Measurements from ENCODE around the gene CD48.

CD48 gene

GRCh38 chr1:160682983-160683865 is 28.4 kb downstream of the CD48 start:
- DNase-seq (ENCODE audit: extremely low read depth, low read depth) = no peak
- TF ChIP-seq CTCF (IDR thresholded peaks at IDR 0.05; ENCODE audit: low read depth, low read length) = no peak

GRCh38 chr1:160681891-160682140 is 29.8 kb downstream of the CD48 start:
- no peak for TF ChIP-seq CTCF (IDR thresholded peaks at IDR 0.05; ENCODE audit: low read depth, low read length)
- no peak for DNase-seq (ENCODE audit: extremely low read depth, low read depth)

- no peak for DNase-seq (ENCODE audit: extremely low read depth, low read depth)
Observed at GRCh38 chr1:160681066-160681890, 30.3 kb downstream of the CD48 start.

GRCh38 chr1:160680399-160680798 is 31.2 kb downstream of the CD48 start:
- TF ChIP-seq CTCF (IDR thresholded peaks at IDR 0.05; ENCODE audit: low read depth, low read length) = no peak
- DNase-seq (ENCODE audit: extremely low read depth, low read depth) = no peak

More at GRCh38 chr1:160681066-160681890, 30.3 kb downstream of the CD48 start:
- peak; percentile 16 for TF ChIP-seq CTCF (IDR thresholded peaks at IDR 0.05; ENCODE audit: low read depth, low read length)

- no peak for TF ChIP-seq CTCF (IDR thresholded peaks at IDR 0.05; ENCODE audit: low read depth, low read length)
- no peak for DNase-seq (ENCODE audit: extremely low read depth, low read depth)
Observed at GRCh38 chr1:160679893-160680292, 31.7 kb downstream of the CD48 start.

- DNase-seq (ENCODE audit: extremely low read depth, low read depth) = no peak
- TF ChIP-seq CTCF (IDR thresholded peaks at IDR 0.05; ENCODE audit: low read depth, low read length) = no peak
Observed at GRCh38 chr1:160676869-160677597, 34.6 kb downstream of the CD48 start.
